Naive B cell (primary cell): ENCODE results near the gene PALLD. TPM values are rescaled to one million over a fixed set of nuclear protein-coding genes. Genes with fewer than 3 reads are reported as not detected.

ENCODE experiments used
- ATAC-seq, 2 donors: fragments of 150-1000 bp; cut with Tn5 transposase; 2 replicates each; pipeline ENCODE4 v1.10.0; 2021; ENCODE audit warnings: low read depth in 2 of 2, mild to moderate bottlenecking in 2 of 2, moderate library complexity in 2 of 2
- DNase-seq: peaks from one replicate; pipeline ENCODE4 v3.0.0; 2022
- H3K27ac Mint-ChIP-seq, 6 donors: one replicate each; pipeline ENCODE4 v1.8.0; 2020 to 2022; ENCODE audit warnings: mild to moderate bottlenecking in 6 of 6, mixed read lengths in 6 of 6, moderate library complexity in 5 of 6, inconsistent platforms in 2 of 6
- H3K27me3 Mint-ChIP-seq, 3 donors: one replicate each; pipeline ENCODE4 v1.8.0; 2021 to 2022; ENCODE audit warnings: mixed read lengths in 3 of 3, mild to moderate bottlenecking in 1 of 3
- H3K36me3 Mint-ChIP-seq, 2 donors: one replicate each; pipeline ENCODE4 v1.8.0; 2020 to 2022; ENCODE audit warnings: mixed read lengths in 2 of 2, inconsistent platforms in 1 of 2, mild to moderate bottlenecking in 1 of 2
- H3K4me1 Mint-ChIP-seq, 3 donors: one replicate each; pipeline ENCODE4 v1.8.0; 2020 to 2022; ENCODE audit warnings: mixed read lengths in 3 of 3, inconsistent platforms in 1 of 3, mild to moderate bottlenecking in 1 of 3, moderate library complexity in 1 of 3
- H3K4me3 Mint-ChIP-seq, 8 donors: one replicate each; pipeline ENCODE4 v1.8.0; 2020 to 2022; ENCODE audit warnings: mild to moderate bottlenecking in 8 of 8, mixed read lengths in 8 of 8, moderate library complexity in 8 of 8, inconsistent platforms in 2 of 8
- H3K9me3 Mint-ChIP-seq, 7 donors: one replicate each; pipeline ENCODE4 v1.8.0; 2020 to 2022; ENCODE audit warnings: mixed read lengths in 7 of 7, mild to moderate bottlenecking in 5 of 7, inconsistent platforms in 2 of 7, moderate library complexity in 1 of 7
- polyA plus RNA-seq, 6 donors: library from polyadenylated mRNA; unstranded; fragments of 300-500 nt; fragmentation: Illumina TruSeq; gene quantifications; one replicate each; pipeline ENCODE4 v1.2.3, GENCODE V29; 2021; ENCODE audit warnings: low read depth in 6 of 6

Gene PALLD
- polyA plus RNA-seq, 6 donors from 2014 or later: 0.58 to 0.83 (median 0.78) TPM; not detected in 2

DNA sequence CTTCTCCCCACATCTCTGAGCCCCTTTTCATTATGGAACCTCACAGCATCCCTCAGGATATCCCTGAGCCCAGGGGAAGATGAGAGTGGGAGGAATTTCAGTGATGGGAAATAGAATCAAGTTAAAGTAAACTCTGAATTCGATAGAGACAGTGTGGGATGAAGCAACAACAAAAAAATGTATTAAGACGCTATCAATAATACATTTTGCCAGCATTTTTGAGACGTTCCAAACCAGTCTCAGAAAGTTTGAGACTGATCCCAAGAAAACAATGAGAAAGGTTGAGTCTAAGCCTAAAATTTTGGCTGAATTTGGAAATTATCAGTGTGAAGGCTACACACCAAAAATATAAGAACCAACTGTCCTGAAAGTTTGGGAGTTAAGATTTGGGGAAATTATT lies 317.0 kb downstream of the PALLD start:
- Mint-ChIP-seq H3K4me1 (peaks cover 5 to 12% (median 6%) of the 10 kb centered on the region in 3 donors), H3K4me3 (no peak overlapping the region), H3K27me3 (peaks cover 28 to 43% (median 34%) of the 10 kb centered on the region in 3 donors), H3K9me3 (no peaks in the 10 kb centered on the region), H3K27ac (peak overlapping the region in 1 of 6 donors; percentile 53), H3K36me3 (no peaks in the 10 kb centered on the region)
- DNase-seq: no peak
- no peak for ATAC-seq

GRCh38 chr4:168815379-168816345 lies 318.8 kb downstream of the PALLD start:
- no peaks in the 10 kb centered on the region for H3K36me3 Mint-ChIP-seq
- no peaks in the 10 kb centered on the region for H3K9me3 Mint-ChIP-seq
- ATAC-seq (no peak), DNase-seq (no peak)
- H3K4me1 Mint-ChIP-seq: peaks cover 5 to 12% (median 6%) of the 10 kb centered on the region in 3 donors
- peaks cover 23 to 43% (median 31%) of the 10 kb centered on the region in 3 donors for H3K27me3 Mint-ChIP-seq
- peak overlapping the region in 1 of 8 donors; percentile 0 for H3K4me3 Mint-ChIP-seq
- H3K27ac Mint-ChIP-seq: peak overlapping the region in 1 of 6 donors; percentile 15

- no peak overlapping the region for H3K27ac Mint-ChIP-seq
- no peaks in the 10 kb centered on the region for H3K9me3 Mint-ChIP-seq
- peaks cover 5 to 12% (median 6%) of the 10 kb centered on the region in 3 donors for H3K4me1 Mint-ChIP-seq
- H3K27me3 Mint-ChIP-seq: peaks cover 23 to 32% (median 31%) of the 10 kb centered on the region in 3 donors
- ATAC-seq (no peak), DNase-seq (no peak)
- no peaks in the 10 kb centered on the region for H3K36me3 Mint-ChIP-seq
- no peak overlapping the region for H3K4me3 Mint-ChIP-seq
Measured at GRCh38 chr4:168817370-168817769, 320.5 kb downstream of the PALLD start.

DNA sequence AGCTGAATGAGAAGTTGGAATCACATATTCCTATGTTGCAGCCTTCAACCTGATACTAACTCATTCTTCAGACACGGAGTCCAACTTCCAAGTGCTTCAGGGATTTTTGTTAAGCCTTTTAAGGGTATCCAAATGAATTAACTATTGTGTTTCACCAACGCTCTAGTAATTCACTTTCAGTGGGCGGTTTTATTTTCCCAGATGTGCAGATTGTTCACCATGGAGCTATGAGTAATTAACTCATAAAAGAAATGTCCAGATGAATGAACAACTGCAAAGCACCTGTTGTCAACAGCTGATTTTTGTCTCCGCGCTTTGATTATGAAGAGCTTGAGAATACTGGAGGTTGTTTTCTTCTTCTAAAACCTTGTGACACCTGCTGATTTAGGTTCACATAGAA lies 325.6 kb downstream of the PALLD start:
- peaks cover 0 to 1% (median 0%) of the 10 kb centered on the region in 3 donors for H3K4me1 Mint-ChIP-seq
- ATAC-seq: no peak
- no peaks in the 10 kb centered on the region for H3K36me3 Mint-ChIP-seq
- no peak overlapping the region for H3K4me3 Mint-ChIP-seq
- no peaks in the 10 kb centered on the region for H3K9me3 Mint-ChIP-seq
- peaks cover 4 to 27% (median 13%) of the 10 kb centered on the region in 3 donors for H3K27me3 Mint-ChIP-seq
- no peak overlapping the region for H3K27ac Mint-ChIP-seq
- no peak for DNase-seq

- Mint-ChIP-seq H3K27me3 (peaks cover 11 to 25% (median 18%) of the 10 kb centered on the region in 3 donors), H3K4me3 (no peak overlapping the region), H3K27ac (no peak overlapping the region), H3K9me3 (no peaks in the 10 kb centered on the region), H3K36me3 (peaks cover 0 to 3% of the 10 kb centered on the region in 2 donors), H3K4me1 (peaks cover 3 to 5% (median 4%) of the 10 kb centered on the region in 3 donors)
- no peak for ATAC-seq
- DNase-seq: no peak
Measured at GRCh38 chr4:168825975-168826374, 329.1 kb downstream of the PALLD start.

- Mint-ChIP-seq H3K36me3 (peaks cover 0 to 3% of the 10 kb centered on the region in 2 donors), H3K9me3 (no peaks in the 10 kb centered on the region), H3K27ac (no peak overlapping the region), H3K4me1 (peaks cover 9 to 11% (median 11%) of the 10 kb centered on the region in 3 donors), H3K27me3 (peaks cover 15 to 31% (median 25%) of the 10 kb centered on the region in 3 donors), H3K4me3 (no peak overlapping the region)
- ATAC-seq (no peak), DNase-seq (no peak)
Measured at GRCh38 chr4:168826620-168827019, 329.8 kb downstream of the PALLD start.

DNA sequence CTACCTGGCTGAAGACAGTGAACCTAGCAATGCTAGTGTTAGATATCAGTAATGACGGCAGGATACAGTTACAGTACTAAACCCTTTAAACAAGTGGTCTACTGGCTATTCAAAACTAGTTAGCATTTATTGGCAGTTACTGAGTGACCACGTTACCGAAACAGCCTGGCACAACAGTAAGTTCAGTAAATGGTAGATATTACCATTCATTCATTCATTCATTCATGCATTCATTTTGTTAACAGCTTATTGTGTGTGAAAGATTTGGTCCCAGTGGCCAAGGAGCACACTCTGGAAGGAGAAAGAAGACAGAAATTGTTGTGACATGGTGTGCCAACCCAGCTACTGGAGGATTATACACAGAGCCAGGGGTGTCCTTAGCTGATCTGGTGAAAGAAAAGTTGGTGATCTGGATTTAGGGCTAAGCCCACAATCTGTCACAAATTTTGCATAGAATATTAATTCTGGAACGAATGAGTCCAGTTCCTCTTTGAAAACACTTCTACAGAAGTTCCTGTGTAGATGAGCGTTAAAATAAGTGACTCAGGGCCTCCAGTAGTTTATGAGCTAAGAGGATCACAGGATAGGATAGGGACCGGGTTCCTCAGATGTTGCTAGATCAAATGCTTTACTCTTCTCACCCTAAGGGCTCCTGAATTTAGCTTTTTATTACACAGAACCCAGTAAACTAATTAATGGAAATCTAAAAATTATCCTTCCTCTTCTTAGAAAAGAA lies 334.1 kb downstream of the PALLD start:
- H3K27ac Mint-ChIP-seq: peak overlapping the region in 1 of 6 donors; percentile 7
- peaks cover 29 to 72% (median 60%) of the 10 kb centered on the region in 3 donors for H3K27me3 Mint-ChIP-seq

GRCh38 chr4:168831585-168831918 lies 334.7 kb downstream of the PALLD start:
- Mint-ChIP-seq H3K4me3 (peak overlapping the region; percentile 68 to 95 (median 84)), H3K27ac (peak overlapping the region in 2 of 6 donors; percentile 7 to 13), H3K27me3 (peaks cover 29 to 70% (median 64%) of the 10 kb centered on the region in 3 donors), H3K36me3 (peaks cover 0 to 3% of the 10 kb centered on the region in 2 donors), H3K9me3 (no peaks in the 10 kb centered on the region), H3K4me1 (peaks cover 16 to 21% (median 16%) of the 10 kb centered on the region in 3 donors)
- DNase-seq: no peak
- ATAC-seq: peak in 1 of 2 donors; percentile 24

More for the DNA sequence above, 334.1 kb downstream of the PALLD start:
- peaks cover 16 to 21% (median 16%) of the 10 kb centered on the region in 3 donors for H3K4me1 Mint-ChIP-seq
- peaks cover 0 to 3% of the 10 kb centered on the region in 2 donors for H3K36me3 Mint-ChIP-seq
- peak overlapping the region; percentile 68 to 95 (median 84) for H3K4me3 Mint-ChIP-seq
- ATAC-seq (no peak), DNase-seq (no peak)
- H3K9me3 Mint-ChIP-seq: no peaks in the 10 kb centered on the region

- Mint-ChIP-seq H3K4me1 (peaks cover 16 to 21% (median 16%) of the 10 kb centered on the region in 3 donors), H3K27ac (peak overlapping the region in 2 of 6 donors; percentile 7 to 32), H3K4me3 (peak overlapping the region; percentile 68 to 95 (median 84)), H3K27me3 (peaks cover 29 to 67% (median 64%) of the 10 kb centered on the region in 3 donors), H3K9me3 (no peaks in the 10 kb centered on the region), H3K36me3 (peaks cover 0 to 3% of the 10 kb centered on the region in 2 donors)
- ATAC-seq: peak; percentile 88 to 89
- DNase-seq: peak; percentile 45
Measured at GRCh38 chr4:168831919-168832762, 335.3 kb downstream of the PALLD start.

DNA sequence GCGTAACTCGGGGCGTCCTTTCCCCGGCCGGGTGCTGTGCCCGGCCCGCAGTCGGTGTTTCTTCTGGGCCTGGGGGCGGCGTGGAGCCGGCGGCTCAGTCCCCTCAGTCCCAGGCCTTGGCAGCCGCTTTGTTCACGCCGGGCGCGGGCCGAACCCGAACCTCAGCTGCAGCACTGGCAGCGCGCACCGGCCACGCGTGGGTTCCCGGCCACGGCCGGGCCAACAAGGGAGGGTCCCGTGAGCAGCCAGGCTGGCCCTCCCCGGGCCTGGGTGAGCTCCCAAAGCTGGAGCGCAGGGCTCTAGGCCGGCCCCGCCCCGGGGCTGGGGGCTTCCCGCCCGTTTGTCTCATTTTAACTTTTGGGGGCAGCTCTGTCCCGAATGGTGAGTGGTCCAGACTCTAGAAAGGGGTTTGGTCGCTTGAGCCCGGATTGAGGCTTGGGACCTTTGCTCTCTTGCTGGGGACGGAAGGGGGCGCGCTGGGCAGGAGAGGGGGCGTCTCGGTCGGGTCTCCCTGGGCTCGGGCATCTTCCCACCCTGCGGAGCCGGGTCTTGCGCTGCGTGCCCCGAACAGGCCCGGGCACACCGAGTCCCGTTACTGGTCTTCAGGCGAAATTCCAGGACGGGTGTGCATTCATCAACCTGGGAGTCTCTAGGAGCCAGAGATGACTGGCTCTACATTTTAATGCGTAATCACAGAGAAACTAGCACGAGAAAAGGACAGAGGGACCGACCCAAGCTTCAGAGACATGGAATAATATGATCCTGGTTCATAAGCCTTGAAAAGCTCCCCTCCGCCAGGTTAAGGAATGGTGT lies 336.1 kb downstream of the PALLD start:
- ATAC-seq (peak in 1 of 2 donors; percentile 8), DNase-seq (no peak)
- Mint-ChIP-seq H3K4me1 (peaks cover 16 to 21% (median 16%) of the 10 kb centered on the region in 3 donors), H3K9me3 (peaks cover 0 to 2% (median 0%) of the 10 kb centered on the region in 7 donors), H3K27ac (peak overlapping the region in 1 of 6 donors; percentile 32), H3K27me3 (peaks cover 29 to 73% (median 70%) of the 10 kb centered on the region in 3 donors), H3K4me3 (peak overlapping the region; percentile 78 to 95 (median 84)), H3K36me3 (peaks cover 0 to 3% of the 10 kb centered on the region in 2 donors)

DNA sequence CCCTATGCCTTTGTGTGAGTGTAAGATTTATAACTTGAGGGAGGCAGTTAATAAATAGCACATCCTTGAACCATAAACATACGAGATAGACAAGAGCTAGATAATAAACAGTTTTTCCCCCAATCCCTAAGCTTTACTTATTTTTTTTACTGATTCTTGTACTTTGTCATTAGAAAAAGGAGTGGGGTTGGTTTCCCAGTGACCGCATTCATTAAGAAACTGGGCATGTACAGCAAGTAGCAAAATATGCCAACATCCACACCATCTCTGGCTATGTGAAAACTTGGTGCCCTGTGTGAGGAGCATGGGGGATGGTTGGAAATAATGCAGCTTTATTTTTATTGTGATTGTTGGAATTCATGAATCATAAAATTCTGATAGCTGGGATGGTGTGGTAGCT lies 337.0 kb downstream of the PALLD start:
- H3K36me3 Mint-ChIP-seq: peaks cover 0 to 3% of the 10 kb centered on the region in 2 donors
- peaks cover 25 to 77% (median 74%) of the 10 kb centered on the region in 3 donors for H3K27me3 Mint-ChIP-seq
- H3K4me1 Mint-ChIP-seq: peaks cover 16 to 21% (median 16%) of the 10 kb centered on the region in 3 donors
- DNase-seq (no peak), ATAC-seq (no peak)
- peaks cover 0 to 2% (median 0%) of the 10 kb centered on the region in 7 donors for H3K9me3 Mint-ChIP-seq
- H3K27ac Mint-ChIP-seq: no peak overlapping the region
- peak overlapping the region in 5 of 8 donors; percentile 7 to 79 (median 76) for H3K4me3 Mint-ChIP-seq
